Measurements from ENCODE around the gene TEDC2.

Gene TEDC2

DNA sequence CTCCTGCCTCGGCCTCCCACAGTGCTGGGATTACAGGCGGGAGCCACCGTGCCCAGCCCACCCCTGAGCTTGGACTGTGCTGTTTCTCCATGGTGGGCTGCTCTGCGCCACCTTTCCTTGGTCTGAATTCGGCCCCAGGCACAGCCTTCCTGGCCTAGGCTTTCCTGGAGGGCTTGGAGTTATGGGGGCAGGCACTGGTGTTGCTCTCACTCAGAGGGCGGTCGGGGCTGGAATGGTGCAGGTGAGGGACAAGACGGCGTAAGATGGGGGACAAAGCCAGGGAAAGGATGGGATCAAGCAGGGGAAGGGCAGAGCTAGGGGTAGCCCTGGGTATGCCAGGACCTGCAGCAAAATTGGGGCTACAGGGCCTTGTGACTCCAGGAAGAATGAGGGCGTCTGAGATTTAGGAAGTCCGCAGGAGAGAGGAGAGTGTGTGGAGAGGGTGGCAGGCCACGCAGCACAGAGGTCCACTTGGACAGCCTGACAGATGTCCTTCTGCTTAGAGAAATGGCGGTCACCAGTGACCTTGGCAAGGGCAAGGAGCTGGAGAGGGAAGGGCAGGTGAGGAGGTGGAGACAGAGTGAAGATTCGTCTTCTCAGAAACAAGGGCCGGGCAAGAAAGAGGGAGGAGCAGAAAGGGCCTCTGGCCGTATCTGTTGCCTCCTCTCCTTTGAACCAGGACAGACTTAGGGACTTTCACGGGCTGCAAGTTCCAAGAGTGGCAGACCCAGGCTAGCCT lies 52.3 kb downstream of the TEDC2 start:
- no peaks in the 10 kb centered on the region for H3K9me3 ChIP-seq (ENCODE audit: severe bottlenecking)
- H3K36me3 ChIP-seq, result peaks cover 10% of the 10 kb centered on the region
- H3K27me3 ChIP-seq (ENCODE audit: insufficient read depth, low read depth, severe bottlenecking), result no peaks in the 10 kb centered on the region
- TF ChIP-seq, protein P1, sequence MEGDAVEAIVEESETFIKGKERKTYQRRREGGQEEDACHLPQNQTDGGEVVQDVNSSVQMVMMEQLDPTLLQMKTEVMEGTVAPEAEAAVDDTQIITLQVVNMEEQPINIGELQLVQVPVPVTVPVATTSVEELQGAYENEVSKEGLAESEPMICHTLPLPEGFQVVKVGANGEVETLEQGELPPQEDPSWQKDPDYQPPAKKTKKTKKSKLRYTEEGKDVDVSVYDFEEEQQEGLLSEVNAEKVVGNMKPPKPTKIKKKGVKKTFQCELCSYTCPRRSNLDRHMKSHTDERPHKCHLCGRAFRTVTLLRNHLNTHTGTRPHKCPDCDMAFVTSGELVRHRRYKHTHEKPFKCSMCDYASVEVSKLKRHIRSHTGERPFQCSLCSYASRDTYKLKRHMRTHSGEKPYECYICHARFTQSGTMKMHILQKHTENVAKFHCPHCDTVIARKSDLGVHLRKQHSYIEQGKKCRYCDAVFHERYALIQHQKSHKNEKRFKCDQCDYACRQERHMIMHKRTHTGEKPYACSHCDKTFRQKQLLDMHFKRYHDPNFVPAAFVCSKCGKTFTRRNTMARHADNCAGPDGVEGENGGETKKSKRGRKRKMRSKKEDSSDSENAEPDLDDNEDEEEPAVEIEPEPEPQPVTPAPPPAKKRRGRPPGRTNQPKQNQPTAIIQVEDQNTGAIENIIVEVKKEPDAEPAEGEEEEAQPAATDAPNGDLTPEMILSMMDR (IDR thresholded peaks at IDR 0.05; ENCODE audit: low read depth, low read length), result no peak
- H3K4me3 ChIP-seq (ENCODE audit: low read depth, low read length), result no peak overlapping the region
- DNase-seq, result no peak
- H3K27ac ChIP-seq, result peak overlapping the region; percentile 92

- no peaks in the 10 kb centered on the region for H3K27me3 ChIP-seq (ENCODE audit: insufficient read depth, low read depth, severe bottlenecking)
- DNase-seq, result peak; percentile 61
- peak overlapping the region; percentile 73 for H3K4me3 ChIP-seq (ENCODE audit: low read depth, low read length)
- peaks cover 17% of the 10 kb centered on the region for H3K36me3 ChIP-seq
- no peaks in the 10 kb centered on the region for H3K9me3 ChIP-seq (ENCODE audit: severe bottlenecking)
- TF ChIP-seq, protein P1 (IDR thresholded peaks at IDR 0.05; ENCODE audit: low read depth, low read length), result peak; percentile 59
- H3K27ac ChIP-seq, result peak overlapping the region; percentile 92
These were observed 53.0 kb downstream of the TEDC2 start for GRCh38 chr16:2512735-2513404.

DNA sequence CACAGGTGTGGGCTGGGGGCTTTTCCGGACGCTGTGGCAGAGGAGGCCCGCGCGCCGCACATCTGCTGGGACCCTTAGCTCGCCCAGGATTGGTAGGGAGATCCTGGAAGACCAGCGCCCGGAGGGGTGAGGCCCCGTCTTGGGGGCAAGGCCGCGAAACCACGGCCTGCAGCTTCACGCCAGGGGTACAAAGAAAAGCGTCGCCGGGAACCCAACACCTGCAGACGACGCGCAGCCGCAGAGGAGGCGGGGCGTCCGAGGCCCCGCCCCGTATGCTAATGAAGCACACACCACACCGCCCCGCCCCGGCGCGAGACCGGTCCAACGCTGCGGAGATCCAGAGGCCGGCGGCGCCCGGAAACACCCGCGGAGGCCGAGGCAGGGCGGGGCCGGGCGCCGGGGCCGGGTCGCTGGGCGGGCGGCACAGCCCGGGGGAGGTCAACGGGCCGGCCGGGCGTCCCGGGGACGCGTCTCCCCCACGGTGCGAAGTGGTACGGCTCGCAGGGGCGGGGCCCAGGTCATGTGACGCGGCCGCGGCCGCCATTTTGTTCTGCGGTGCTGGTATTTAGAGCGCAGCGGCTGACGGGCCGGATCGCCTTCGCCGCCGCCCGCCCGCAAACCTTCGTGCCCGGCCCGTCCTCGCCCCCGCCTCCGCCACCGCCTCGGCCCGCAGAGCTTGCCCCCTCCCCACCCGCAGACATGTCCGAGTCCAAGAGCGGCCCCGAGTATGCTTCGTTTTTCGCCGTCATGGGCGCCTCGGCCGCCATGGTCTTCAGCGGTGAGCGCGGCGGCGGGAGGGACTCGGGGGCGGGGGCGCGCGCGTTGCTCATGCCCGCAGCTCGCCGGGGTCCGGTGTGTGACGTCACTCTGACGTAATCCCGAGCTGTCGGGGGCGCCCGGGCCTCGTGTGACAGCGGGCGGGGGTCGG lies 53.8 kb downstream of the TEDC2 start, which contains the start of gene ATP6V0C:
Gene ATP6V0C, plus strand, starts transcription at position 548 of the 928 bp plus-strand sequence. Its CDS starts 152 bp downstream, at position 700.
- DNase-seq, result peak; percentile 92
- H3K27ac ChIP-seq, result peak within 1 kb of the TSS; percentile 92
- peak within 1 kb of the TSS; percentile 73 for H3K4me3 ChIP-seq (ENCODE audit: low read depth, low read length)
- TF ChIP-seq, protein P1 (IDR thresholded peaks at IDR 0.05; ENCODE audit: low read depth, low read length), result no peak
- H3K36me3 ChIP-seq, result peaks cover 21% of the 10 kb centered on the region
- H3K9me3 ChIP-seq (ENCODE audit: severe bottlenecking), result no peaks in the 10 kb centered on the region
- no peaks in the 10 kb centered on the region for H3K27me3 ChIP-seq (ENCODE audit: insufficient read depth, low read depth, severe bottlenecking)

Data from WERI-Rb-1 (cell line).